H7 (cell line): ENCODE data around the gene BHLHA9. TPM values are rescaled to one million over a fixed set of nuclear protein-coding genes. Genes with fewer than 3 reads are reported as not detected.

Experiments
- DNase-seq: peaks from one replicate; pipeline ENCODE4 v3.0.0; 2012
- H3K27me3 ChIP-seq: 2 replicates; pipeline ENCODE4 v1.6.0; 2011; ENCODE audit warnings: mild to moderate bottlenecking, low read length; ENCODE audit not compliant: control insufficient read depth, insufficient read depth
- H3K36me3 ChIP-seq: replicated peaks from 2 replicates; pipeline ENCODE4 v1.5.1; 2011; ENCODE audit warnings: low read length; ENCODE audit not compliant: control insufficient read depth, insufficient read depth
- H3K4me3 ChIP-seq: 2 replicates; pipeline ENCODE4 v1.5.1; 2011; ENCODE audit warnings: low read depth, mild to moderate bottlenecking, control low read depth, low read length, moderate library complexity; ENCODE audit not compliant: insufficient read depth
- total RNA-seq: library from RNA; depleted of rRNA; stranded (reverse); fragments of >200 nt; shearing (Covaris generic); gene quantifications from 2 replicates; pipeline ENCODE4 v1.2.3, GENCODE V29; 2014; rRNA removed

The BHLHA9 gene
- not detected in 2 replicates for total RNA-seq

GRCh38 chr17:1270210-1271029 is at the start of gene BHLHA9:
BHLHA9 (plus strand) TSS chr17:1270444; CDS start chr17:1270564, 120 bp downstream.
- Histone ChIP-seq H3K27me3 (no peaks in the 10 kb centered on the region; the same call in 1 of the 2 replicates), H3K36me3 (no peaks in the 10 kb centered on the region), H3K4me3 (peak within 1 kb of the TSS; percentile 14; the same call in 1 of the 2 replicates)
- peak; percentile 43 for DNase-seq

DNA sequence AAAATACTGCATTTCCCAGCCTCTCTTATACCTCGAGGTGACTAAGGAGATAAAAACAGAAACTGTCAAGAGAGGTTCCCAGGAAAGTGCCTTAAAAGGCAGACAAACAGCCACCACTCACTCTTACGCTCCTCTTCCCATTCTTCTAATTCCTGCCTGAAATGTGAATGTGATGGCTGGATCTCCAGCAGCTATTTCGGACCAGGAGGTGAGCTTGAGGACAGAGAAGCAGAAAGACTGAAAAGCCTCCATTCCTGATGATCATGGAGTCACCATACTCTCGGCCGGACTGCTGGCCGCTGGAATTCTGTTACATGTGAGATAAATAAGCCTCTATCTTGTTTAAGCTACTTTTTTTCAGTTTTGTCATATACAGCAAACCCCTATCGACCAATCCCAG is 49.0 kb upstream of the BHLHA9 start:
- Histone ChIP-seq H3K27me3 (peaks cover 4% of the 10 kb centered on the region), H3K36me3 (no peaks in the 10 kb centered on the region), H3K4me3 (no peak overlapping the region)
- DNase-seq, result no peak

DNA sequence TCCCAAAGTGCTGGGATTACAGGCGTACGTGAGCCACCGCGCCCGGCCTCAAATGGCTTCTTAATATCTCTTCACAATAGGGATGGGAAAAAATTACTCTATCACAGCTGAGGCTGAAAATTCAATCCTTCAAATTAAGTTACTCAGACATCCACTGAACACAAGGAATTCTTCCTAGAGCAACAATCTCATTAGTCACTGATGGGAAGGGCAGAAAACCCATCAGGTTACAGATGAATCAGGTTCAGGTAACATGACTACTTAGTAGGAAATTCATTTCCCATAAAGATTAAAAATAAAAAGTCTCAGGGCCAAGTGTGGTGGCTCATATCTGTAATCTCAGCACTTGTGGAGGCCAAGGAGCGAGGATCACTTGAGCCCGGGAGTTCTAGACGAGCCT is 47.9 kb upstream of the BHLHA9 start:
- H3K27me3 ChIP-seq, result peaks cover 13% of the 10 kb centered on the region
- H3K4me3 ChIP-seq, result no peak overlapping the region
- no peaks in the 10 kb centered on the region for H3K36me3 ChIP-seq
- DNase-seq, result no peak

DNA sequence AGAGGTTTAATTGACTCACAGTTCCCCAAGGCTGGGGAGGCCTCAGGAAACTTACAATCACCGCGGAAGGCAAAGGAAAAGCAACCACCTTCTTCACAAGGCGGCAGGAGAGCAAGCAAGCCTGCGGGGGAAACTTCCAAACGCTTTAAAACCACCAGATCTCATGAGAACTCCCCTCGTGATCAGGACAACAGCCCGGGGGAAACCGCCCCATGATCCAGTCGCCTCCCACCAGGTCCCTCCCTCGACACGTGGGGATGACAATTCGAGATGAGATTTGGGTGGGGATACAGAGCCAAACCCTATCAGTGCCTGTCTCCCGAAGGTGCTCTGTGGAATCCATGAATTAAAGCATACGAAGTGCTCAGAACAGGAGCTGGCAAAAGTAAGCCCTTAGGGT is 46.6 kb upstream of the BHLHA9 start:
- Histone ChIP-seq H3K27me3 (peaks cover 26% of the 10 kb centered on the region), H3K36me3 (no peaks in the 10 kb centered on the region), H3K4me3 (no peak overlapping the region)
- no peak for DNase-seq

DNA sequence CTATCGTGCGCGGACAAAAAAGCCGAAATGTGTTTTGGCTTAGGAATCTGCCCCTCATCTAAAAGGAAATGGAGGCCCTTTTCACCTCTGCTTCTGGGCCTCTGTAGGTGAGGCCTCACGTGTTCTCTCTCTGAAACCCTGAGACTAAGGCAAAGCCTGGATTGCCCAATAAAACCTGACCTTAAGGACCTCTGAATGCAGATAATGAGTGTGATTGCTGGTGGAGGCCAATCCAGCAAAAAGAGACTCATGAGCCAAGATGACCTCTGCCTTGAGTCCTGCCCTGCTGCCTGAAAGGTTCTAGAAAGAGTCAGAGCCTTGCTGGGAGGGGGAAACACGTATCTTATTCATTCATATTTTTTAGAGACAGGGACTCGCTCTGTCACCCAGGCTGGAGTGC is 45.9 kb upstream of the BHLHA9 start:
- Histone ChIP-seq H3K36me3 (no peaks in the 10 kb centered on the region), H3K27me3 (peaks cover 33% of the 10 kb centered on the region), H3K4me3 (no peak overlapping the region)
- no peak for DNase-seq

DNA sequence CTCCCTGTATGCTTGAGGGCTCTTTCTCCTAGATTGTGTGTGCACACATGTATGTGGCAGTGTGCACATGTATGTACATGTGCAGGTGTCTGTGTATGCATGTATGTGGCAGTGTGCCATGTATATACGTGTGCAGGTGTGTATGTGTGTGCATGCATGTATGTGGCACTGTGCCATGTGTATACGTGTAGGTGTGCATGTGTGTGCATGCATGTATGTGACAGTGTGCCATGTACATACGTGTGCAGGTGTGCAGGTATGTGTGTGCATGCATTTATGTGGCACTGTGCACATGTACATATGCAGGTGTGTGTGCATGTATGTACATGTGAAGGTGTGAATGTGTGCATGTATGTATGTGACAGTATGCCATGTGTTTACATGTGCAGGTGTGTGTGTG is 43.9 kb upstream of the BHLHA9 start:
- DNase-seq, result no peak
- Histone ChIP-seq H3K4me3 (no peak overlapping the region), H3K27me3 (peaks cover 47% of the 10 kb centered on the region), H3K36me3 (no peaks in the 10 kb centered on the region)

- no peak for DNase-seq
- no peaks in the 10 kb centered on the region for H3K36me3 ChIP-seq
- H3K27me3 ChIP-seq, result peaks cover 51% of the 10 kb centered on the region
- no peak overlapping the region for H3K4me3 ChIP-seq
These were observed 42.9 kb upstream of the BHLHA9 start for GRCh38 chr17:1227365-1227764.

DNA sequence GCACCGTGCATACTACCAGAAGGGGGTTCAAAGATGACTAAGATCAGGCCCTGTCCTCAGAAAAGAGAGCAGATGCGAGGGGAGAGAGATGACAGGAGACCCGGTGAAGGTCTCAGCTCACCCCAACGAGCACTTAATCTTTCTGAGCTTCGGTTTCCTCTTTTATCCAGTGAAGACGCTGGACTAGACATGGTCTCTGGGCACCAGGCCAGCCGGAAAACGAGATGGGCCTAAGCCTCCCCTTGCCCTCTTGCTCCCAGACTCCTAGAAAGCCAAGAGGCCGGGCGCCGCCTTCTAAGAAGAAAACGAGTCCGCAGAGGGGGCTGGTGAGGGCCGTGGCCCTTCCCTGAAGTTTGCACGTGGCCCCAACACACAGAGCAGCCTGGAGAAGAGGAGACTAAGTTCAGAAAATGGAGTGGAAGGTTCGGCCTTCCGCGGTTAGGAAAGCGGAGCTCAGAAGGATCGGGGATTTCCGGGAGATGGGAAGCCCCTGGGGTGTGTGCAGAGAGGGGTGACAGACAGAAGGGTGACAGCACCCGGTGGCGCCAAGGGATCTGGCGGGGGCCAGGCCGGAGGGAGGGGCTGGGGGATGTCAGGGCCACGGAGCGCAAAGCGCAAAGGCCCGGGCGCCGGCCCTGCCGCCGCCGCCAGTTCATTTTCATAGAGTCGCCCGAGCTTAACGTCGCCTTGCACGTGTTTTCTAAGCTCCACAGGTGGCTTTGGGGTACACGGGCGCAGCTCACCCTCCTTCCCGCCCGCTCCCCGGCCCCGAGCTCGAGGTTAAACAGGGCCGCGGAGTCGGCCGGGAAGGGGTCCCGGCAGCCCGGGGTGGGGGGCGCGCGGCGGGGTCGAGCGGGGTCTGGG is 42.1 kb upstream of the BHLHA9 start:
- peaks cover 52% of the 10 kb centered on the region for H3K27me3 ChIP-seq

GRCh38 chr17:1228781-1229348 is 41.4 kb upstream of the BHLHA9 start:
- no peaks in the 10 kb centered on the region for H3K36me3 ChIP-seq
- peak; percentile 87 for DNase-seq
- peaks cover 52% of the 10 kb centered on the region for H3K27me3 ChIP-seq
- peak overlapping the region; percentile 37 for H3K4me3 ChIP-seq

More for the DNA sequence above, 42.1 kb upstream of the BHLHA9 start:
- Histone ChIP-seq H3K36me3 (no peaks in the 10 kb centered on the region), H3K4me3 (peak overlapping the region; percentile 31)
- DNase-seq, result peak; percentile 85

DNA sequence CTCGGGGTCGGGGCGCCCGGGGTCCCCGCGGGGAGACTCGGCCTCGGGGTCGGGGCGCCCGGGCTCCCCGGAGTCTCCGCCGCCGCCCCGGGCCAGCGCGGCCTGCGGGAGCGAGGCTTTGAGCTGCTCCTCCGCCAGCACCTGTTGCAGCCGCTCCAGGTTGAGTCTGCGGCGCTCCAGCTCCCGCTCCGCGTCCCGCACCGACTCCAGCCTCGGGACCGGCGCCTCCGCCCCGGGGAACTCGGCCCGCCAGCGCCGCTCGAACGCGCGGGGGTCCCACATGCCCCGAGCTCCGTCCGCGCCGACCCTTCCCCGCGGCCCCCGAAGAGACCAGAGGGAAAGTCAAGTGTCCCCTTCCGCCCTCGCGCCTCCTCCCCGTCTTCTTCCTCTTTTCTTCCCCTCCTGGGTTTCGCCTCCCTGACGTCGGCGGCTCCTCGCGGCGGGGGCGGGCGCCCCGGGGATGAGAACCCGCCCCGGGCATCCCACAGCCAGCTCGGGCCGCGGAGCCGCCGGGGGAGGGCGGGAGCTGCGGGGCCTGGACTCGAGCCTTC is 40.8 kb upstream of the BHLHA9 start:
- Histone ChIP-seq H3K27me3 (peaks cover 52% of the 10 kb centered on the region), H3K4me3 (peak overlapping the region; percentile 37), H3K36me3 (no peaks in the 10 kb centered on the region)
- DNase-seq, result peak; percentile 90

DNA sequence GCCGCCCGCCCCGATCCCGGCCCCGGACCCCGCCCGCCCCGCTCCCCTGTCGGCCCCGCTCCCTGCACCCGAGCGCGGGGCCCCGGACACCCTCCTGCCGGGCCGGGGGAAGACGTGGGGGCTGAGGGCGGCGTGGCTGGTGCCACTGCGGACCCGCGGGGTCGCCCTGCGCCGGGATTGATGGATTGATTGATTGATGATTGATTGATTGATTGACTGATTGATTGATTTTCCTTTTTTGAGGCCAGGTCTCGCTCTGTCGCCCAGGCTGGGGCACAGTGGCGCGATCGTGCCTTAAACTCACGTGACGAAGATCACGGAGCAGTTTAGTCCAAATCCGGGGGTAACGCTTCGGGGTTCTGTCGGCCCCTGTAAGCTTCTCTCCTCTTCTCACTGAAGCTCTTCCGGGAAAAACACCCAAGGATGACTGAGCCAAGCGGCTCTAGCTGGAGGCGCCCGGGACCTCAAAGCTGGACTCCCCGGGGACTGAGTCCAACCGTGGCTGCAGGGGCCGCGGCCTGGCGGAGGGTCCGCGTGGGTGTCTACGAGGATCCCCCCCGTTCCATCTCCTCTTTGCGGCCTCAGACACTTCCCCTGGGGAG is 40.2 kb upstream of the BHLHA9 start:
- Histone ChIP-seq H3K27me3 (peaks cover 52% of the 10 kb centered on the region), H3K36me3 (no peaks in the 10 kb centered on the region), H3K4me3 (peak overlapping the region; percentile 37)
- DNase-seq, result peak; percentile 63

DNA sequence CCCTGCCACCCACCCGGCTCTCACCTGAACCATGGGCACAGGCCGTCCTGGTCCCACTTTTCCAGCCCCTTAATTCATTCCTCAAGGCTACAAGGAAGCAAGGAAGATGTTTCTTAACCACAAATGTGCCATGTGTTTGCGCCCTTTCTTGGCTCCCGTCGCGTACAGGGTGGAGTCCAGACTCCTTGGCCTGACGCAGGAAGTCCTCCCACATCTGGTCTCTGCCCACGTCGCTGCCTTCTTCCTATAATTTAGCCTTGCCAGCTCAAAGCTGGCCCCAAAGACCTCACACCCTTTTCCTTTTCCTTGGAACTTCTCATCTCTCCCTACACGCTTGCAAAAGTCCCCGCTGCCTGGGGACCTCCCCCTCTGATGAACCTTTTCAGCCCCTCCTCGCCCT is 38.8 kb upstream of the BHLHA9 start:
- Histone ChIP-seq H3K4me3 (no peak overlapping the region), H3K36me3 (no peaks in the 10 kb centered on the region), H3K27me3 (peaks cover 48% of the 10 kb centered on the region)
- DNase-seq, result no peak

DNA sequence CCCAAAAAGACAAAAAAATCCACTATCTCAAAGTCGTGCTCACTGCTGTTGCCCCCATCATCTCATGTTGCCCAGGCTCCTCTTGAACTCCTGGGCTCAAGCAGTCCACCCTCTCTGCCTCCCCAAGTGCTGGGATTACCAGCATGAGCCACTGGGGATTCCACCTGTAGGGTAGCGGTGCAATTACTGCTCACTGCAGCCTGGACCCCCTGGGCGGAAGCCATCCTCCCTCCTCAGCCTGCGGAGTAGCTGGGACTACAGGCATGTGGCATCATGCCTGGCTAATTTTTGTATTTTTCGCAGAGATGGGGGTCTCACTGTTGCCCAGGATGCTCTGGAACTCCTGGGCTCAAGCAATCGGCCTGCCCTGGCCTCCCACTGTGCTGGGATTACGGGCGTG is 37.9 kb upstream of the BHLHA9 start:
- no peaks in the 10 kb centered on the region for H3K36me3 ChIP-seq
- H3K4me3 ChIP-seq, result no peak overlapping the region
- H3K27me3 ChIP-seq, result peaks cover 39% of the 10 kb centered on the region
- no peak for DNase-seq

DNA sequence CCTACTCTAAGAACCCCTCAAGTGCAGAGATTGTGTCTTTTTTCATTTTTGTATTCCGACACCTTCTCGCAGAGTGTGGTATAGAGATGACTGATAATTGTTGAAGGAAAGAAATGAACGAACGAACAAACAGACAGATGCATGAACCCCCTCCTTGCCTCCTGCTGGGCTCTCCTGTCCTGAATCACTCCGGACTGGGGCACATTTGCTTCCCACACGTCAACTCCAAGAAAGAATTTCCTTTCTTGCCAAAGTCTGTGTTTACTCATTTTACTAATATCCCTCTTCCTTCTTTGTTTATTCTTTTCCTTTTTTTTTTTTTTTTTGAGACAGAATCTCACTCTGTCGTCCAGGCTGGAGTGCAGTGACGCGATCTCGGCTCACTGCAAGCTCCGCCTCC is 37.5 kb upstream of the BHLHA9 start:
- H3K27me3 ChIP-seq, result peaks cover 34% of the 10 kb centered on the region

More for the DNA sequence above, 37.5 kb upstream of the BHLHA9 start:
- H3K4me3 ChIP-seq, result no peak overlapping the region
- H3K36me3 ChIP-seq, result no peaks in the 10 kb centered on the region
- no peak for DNase-seq
